Transverse colon (tissue), 4 donors: Measurements from ENCODE around the gene VSTM2L. TPM values are rescaled to one million over a fixed set of nuclear protein-coding genes. Genes with fewer than 3 reads are reported as not detected.

Experiments used
- DNase-seq: peaks from one replicate; pipeline ENCODE4 v3.0.0-alpha.2; 2019
- H3K27ac ChIP-seq, 4 donors: fragments of 200-600 bp; sonication (generic); 2 replicates each; pipeline ENCODE4 v1.5.1; 2016 to 2018; ENCODE audit warnings: inconsistent platforms in 4 of 4
- H3K27me3 ChIP-seq: fragments of 200-600 bp; sonication (generic); 2 replicates; pipeline ENCODE4 v1.5.1; 2017; ENCODE audit warnings: inconsistent platforms
- H3K36me3 ChIP-seq, 4 donors: fragments of 200-600 bp; sonication (generic); 2 replicates each; pipeline ENCODE4 v1.5.1; 2017 to 2019; ENCODE audit warnings: inconsistent platforms in 4 of 4
- H3K4me1 ChIP-seq, 4 donors: fragments of 200-600 bp; sonication (generic); 2 replicates each; pipeline ENCODE4 v1.5.1; 2017 to 2020; ENCODE audit warnings: inconsistent platforms in 4 of 4
- H3K4me3 ChIP-seq, 4 donors: fragments of 200-600 bp; sonication (generic); 1 replicate in 1 of 4; 2 replicates in 3 of 4; pipeline versions ENCODE4 v1.5.1 to v1.6.1; 2017 to 2019; ENCODE audit warnings: inconsistent platforms in 4 of 4
- H3K9me3 ChIP-seq, 2 donors: fragments of 200-600 bp; sonication (generic); 2 replicates each; pipeline ENCODE4 v1.5.1; 2017 to 2019; ENCODE audit warnings: inconsistent platforms in 2 of 2
- EP300 ChIP-seq: sonication (generic); formaldehyde crosslinking; IDR thresholded peaks from one replicate; pipeline ENCODE4 v1.6.1; 2017; ENCODE audit warnings: antibody characterized with exemption, low read depth
- POLR2A ChIP-seq: fragments of 450-650 bp; IDR thresholded peaks from one replicate; pipeline ENCODE4 v1.6.1; 2016; ENCODE audit warnings: antibody characterized with exemption, mild to moderate bottlenecking, moderate library complexity
- POLR2AphosphoS5 ChIP-seq, 3 donors: sonication (generic); formaldehyde crosslinking; IDR thresholded peaks; one replicate each; pipeline ENCODE4 v1.6.1; 2016; ENCODE audit warnings: antibody characterized with exemption in 3 of 3
- WGBS, 2 donors: methylation state at CpG; one replicate each; pipeline ENCODE4 v1.1.5; 2018; ENCODE audit warnings: low coverage in 1 of 2; 5-methylcytosine and 5-hydroxymethylcytosine counted together
- in situ Hi-C, 4 donors: fragments of 200-750 bp; cut with MboI; loops; one replicate each; pipeline versions ENCODE4 v1.15.0 to v1.15.1; 2017; ENCODE audit warnings: low sequenced_read_pairs in 3 of 4, low pct_ligation_motif_present in 1 of 4, low pct_unique_long_range_greater_than_20kb in 1 of 4
- intact Hi-C: fragments of 100-400 bp; cut with DNase I; formaldehyde crosslinking; loops from one replicate; pipeline ENCODE4 v1.15.1; 2023; ENCODE audit warnings: low total_unique reads
- total RNA-seq, 4 donors: library from RNA; depleted of rRNA; stranded (reverse); fragments of >200 nt; gene quantifications; one replicate each; pipeline ENCODE4 v1.1.0, GENCODE V29; 2016
- TF ChIP-seq, protein P1 (sequence below), 5 experiments: fragments of 200-600 bp in 3 of 5; fragments of 450-650 bp in 2 of 5; sonication (generic) in 3 of 5; IDR thresholded peaks; 1 replicate in 2 of 5; 2 replicates in 3 of 5; pipeline ENCODE4 v1.5.1; 2016 to 2017; ENCODE audit warnings: antibody characterized with exemption in 5 of 5, inconsistent platforms in 3 of 5, mild to moderate bottlenecking in 2 of 5, moderate library complexity in 1 of 5

VSTM2L gene
- total RNA-seq, 4 donors from 2014 or later = 3.0 to 6.6 (median 3.0) TPM; not detected in 1

GRCh38 chr20:37859406-37860171 is 43.3 kb upstream of the VSTM2L start:
- Histone ChIP-seq H3K27me3 (no peaks in the 10 kb centered on the region), H3K4me3 (no peak overlapping the region), H3K27ac (no peak overlapping the region), H3K36me3 (no peaks in the 10 kb centered on the region), H3K9me3 (no peaks in the 10 kb centered on the region), H3K4me1 (no peaks in the 10 kb centered on the region)
- intact Hi-C loops = no loop called here
- in situ Hi-C loops = no loop called here
- WGBS, 2 donors = 88 to 94% methylated on average over 6 to 15 of the region's 15 CpGs
- no peak for DNase-seq
- no peak for TF ChIP-seq POLR2AphosphoS5 (IDR thresholded peaks at IDR 0.05)
- TF ChIP-seq, protein P1, sequence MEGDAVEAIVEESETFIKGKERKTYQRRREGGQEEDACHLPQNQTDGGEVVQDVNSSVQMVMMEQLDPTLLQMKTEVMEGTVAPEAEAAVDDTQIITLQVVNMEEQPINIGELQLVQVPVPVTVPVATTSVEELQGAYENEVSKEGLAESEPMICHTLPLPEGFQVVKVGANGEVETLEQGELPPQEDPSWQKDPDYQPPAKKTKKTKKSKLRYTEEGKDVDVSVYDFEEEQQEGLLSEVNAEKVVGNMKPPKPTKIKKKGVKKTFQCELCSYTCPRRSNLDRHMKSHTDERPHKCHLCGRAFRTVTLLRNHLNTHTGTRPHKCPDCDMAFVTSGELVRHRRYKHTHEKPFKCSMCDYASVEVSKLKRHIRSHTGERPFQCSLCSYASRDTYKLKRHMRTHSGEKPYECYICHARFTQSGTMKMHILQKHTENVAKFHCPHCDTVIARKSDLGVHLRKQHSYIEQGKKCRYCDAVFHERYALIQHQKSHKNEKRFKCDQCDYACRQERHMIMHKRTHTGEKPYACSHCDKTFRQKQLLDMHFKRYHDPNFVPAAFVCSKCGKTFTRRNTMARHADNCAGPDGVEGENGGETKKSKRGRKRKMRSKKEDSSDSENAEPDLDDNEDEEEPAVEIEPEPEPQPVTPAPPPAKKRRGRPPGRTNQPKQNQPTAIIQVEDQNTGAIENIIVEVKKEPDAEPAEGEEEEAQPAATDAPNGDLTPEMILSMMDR (IDR thresholded peaks at IDR 0.05) = no peak
- no peak for TF ChIP-seq POLR2A
- TF ChIP-seq EP300 = no peak

GRCh38 chr20:37863289-37863688 is 39.6 kb upstream of the VSTM2L start:
- in situ Hi-C loops = no loop called here
- Histone ChIP-seq H3K4me3 (no peak overlapping the region), H3K4me1 (peaks cover 0 to 6% (median 0%) of the 10 kb centered on the region in 4 donors), H3K9me3 (no peaks in the 10 kb centered on the region), H3K36me3 (peaks cover 0 to 4% (median 0%) of the 10 kb centered on the region in 4 donors), H3K27me3 (no peaks in the 10 kb centered on the region), H3K27ac (no peak overlapping the region)
- WGBS, 2 donors = 96 to 100% methylated on average over 2 to 5 of the region's 5 CpGs
- TF ChIP-seq POLR2AphosphoS5 (IDR thresholded peaks at IDR 0.05) (no peak), POLR2A (no peak), EP300 (no peak)
- TF ChIP-seq, protein P1 (IDR thresholded peaks at IDR 0.05) = no peak
- DNase-seq = no peak
- intact Hi-C loops = no loop called here

DNA sequence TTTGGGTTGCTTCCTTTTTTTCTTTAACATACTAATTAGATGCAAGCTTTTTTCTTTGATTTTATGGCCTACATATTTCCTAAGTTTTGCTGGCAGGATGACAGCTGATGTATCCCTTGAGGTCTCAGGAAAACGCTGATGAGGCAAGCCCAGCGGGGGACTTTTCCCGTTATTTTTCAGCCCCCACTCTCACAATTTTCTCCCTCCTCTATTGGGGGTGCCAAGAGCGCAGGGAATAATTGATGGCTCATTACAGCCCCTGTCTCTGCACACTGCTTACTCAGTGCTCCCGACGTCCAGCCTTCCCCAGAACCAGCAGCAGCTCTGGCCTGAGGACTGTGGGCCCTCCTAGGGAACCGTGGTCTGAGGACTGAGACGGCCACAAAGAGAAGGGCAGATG is 38.6 kb upstream of the VSTM2L start:
- H3K27me3 ChIP-seq = no peaks in the 10 kb centered on the region
- intact Hi-C loops = no loop called here
- WGBS, 2 donors = 89% methylated on average over 8 of the region's 8 CpGs; no CpG with 5 or more reads in 1 of the 2 donors
- in situ Hi-C loops = no loop called here
- H3K4me1 ChIP-seq = peaks cover 0 to 12% (median 0%) of the 10 kb centered on the region in 4 donors
- no peak overlapping the region for H3K4me3 ChIP-seq
- peaks cover 0 to 4% (median 0%) of the 10 kb centered on the region in 4 donors for H3K36me3 ChIP-seq
- no peaks in the 10 kb centered on the region for H3K9me3 ChIP-seq
- no peak overlapping the region for H3K27ac ChIP-seq
- TF ChIP-seq POLR2AphosphoS5 (IDR thresholded peaks at IDR 0.05) (no peak), EP300 (no peak), POLR2A (no peak)
- TF ChIP-seq, protein P1 (IDR thresholded peaks at IDR 0.05) = no peak
- DNase-seq = no peak

GRCh38 chr20:37866051-37866450 is 36.9 kb upstream of the VSTM2L start:
- WGBS, 2 donors = 98% methylated on average over 10 of the region's 10 CpGs; no CpG with 5 or more reads in 1 of the 2 donors
- H3K27ac ChIP-seq = peak overlapping the region in 1 of 4 donors; percentile 80

More at GRCh38 chr20:37866051-37866450, 36.9 kb upstream of the VSTM2L start:
- peaks cover 0 to 15% (median 0%) of the 10 kb centered on the region in 4 donors for H3K4me1 ChIP-seq
- peaks cover 0 to 4% (median 0%) of the 10 kb centered on the region in 4 donors for H3K36me3 ChIP-seq
- H3K4me3 ChIP-seq = no peak overlapping the region
- TF ChIP-seq EP300 (no peak), POLR2A (no peak), POLR2AphosphoS5 (IDR thresholded peaks at IDR 0.05) (no peak)
- TF ChIP-seq, protein P1 (IDR thresholded peaks at IDR 0.05) = no peak
- no peaks in the 10 kb centered on the region for H3K27me3 ChIP-seq
- DNase-seq = no peak
- in situ Hi-C loops = no loop called here
- intact Hi-C loops = no loop called here
- no peaks in the 10 kb centered on the region for H3K9me3 ChIP-seq
